CD14-positive monocyte (primary cell): ENCODE results near the gene PDCD1. TPM values are rescaled to one million over a fixed set of nuclear protein-coding genes. Genes with fewer than 3 reads are reported as not detected.

Experiments
- DNase-seq, 3 donors: peaks; one replicate each; pipeline ENCODE4 v3.0.0-alpha.2; 2011 to 2022
- H2AFZ ChIP-seq: 2 replicates; pipeline ENCODE4 v1.6.0; 2012; ENCODE audit warnings: mild to moderate bottlenecking, low read depth, low read length, inconsistent platforms; ENCODE audit not compliant: insufficient read depth, poor library complexity, severe bottlenecking
- H3K27ac ChIP-seq, 2 donors: 1 replicate in 1 of 2; 2 replicates in 1 of 2; pipeline ENCODE4 v1.5.1; 2012 to 2013; ENCODE audit warnings: low read length in 2 of 2, control low read depth in 1 of 2, inconsistent platforms in 1 of 2, low read depth in 1 of 2, mild to moderate bottlenecking in 1 of 2
- H3K27me3 ChIP-seq, 2 donors: one replicate each; pipeline versions ENCODE4 v1.6.0 to v1.6.1; 2011 to 2013; ENCODE audit warnings: low read length in 2 of 2; ENCODE audit not compliant: control insufficient read depth in 2 of 2, insufficient read depth in 2 of 2
- H3K36me3 ChIP-seq, 2 donors: replicated peaks in 1 of 2; 1 replicate in 1 of 2; 2 replicates in 1 of 2; pipeline versions ENCODE4 v1.5.1 to v1.6.1; 2012 to 2013; ENCODE audit warnings: low read length in 2 of 2, control low read depth in 1 of 2, inconsistent platforms in 1 of 2, mild to moderate bottlenecking in 1 of 2; ENCODE audit not compliant: insufficient read depth in 2 of 2, control insufficient read depth in 1 of 2
- H3K4me1 ChIP-seq, 2 donors: 1 replicate in 1 of 2; 2 replicates in 1 of 2; pipeline versions ENCODE4 v1.5.1 to v1.6.1; 2012 to 2013; ENCODE audit warnings: low read length in 2 of 2, control low read depth in 1 of 2, inconsistent platforms in 1 of 2, mild to moderate bottlenecking in 1 of 2, moderate library complexity in 1 of 2; ENCODE audit not compliant: insufficient read depth in 2 of 2, control insufficient read depth in 1 of 2
- H3K4me2 ChIP-seq: replicated peaks from 2 replicates; pipeline ENCODE3; 2012; ENCODE audit warnings: low read length, moderate library complexity, mild to moderate bottlenecking; ENCODE audit not compliant: poor library complexity, severe bottlenecking; ENCODE audit errors: extremely low read depth
- H3K4me3 ChIP-seq, 3 experiments: fragments of 200-600 bp in 1 of 3; sonication (generic) in 1 of 3; replicated peaks in 1 of 3; 1 replicate in 2 of 3; 2 replicates in 1 of 3; pipeline ENCODE4 v1.5.1; 2011 to 2013; ENCODE audit warnings: low read length in 3 of 3, mild to moderate bottlenecking in 3 of 3, control low read depth in 2 of 3, low read depth in 2 of 3, inconsistent platforms in 1 of 3, moderate library complexity in 1 of 3
- H3K79me2 ChIP-seq: 2 replicates; pipeline ENCODE4 v1.6.0; 2012; ENCODE audit warnings: mild to moderate bottlenecking, control low read depth, inconsistent platforms, low read length, moderate library complexity; ENCODE audit not compliant: insufficient read depth
- H3K9ac ChIP-seq: 2 replicates; pipeline ENCODE4 v1.6.0; 2017; ENCODE audit warnings: low read length, mild to moderate bottlenecking; ENCODE audit not compliant: insufficient read depth, poor library complexity, severe bottlenecking
- H3K9me3 ChIP-seq, 2 donors: replicated peaks in 1 of 2; 1 replicate in 1 of 2; 2 replicates in 1 of 2; pipeline versions ENCODE4 v1.5.1 to v1.6.1; 2012 to 2013; ENCODE audit warnings: low read length in 2 of 2, control low read depth in 1 of 2; ENCODE audit not compliant: control insufficient read depth in 1 of 2, insufficient read depth in 1 of 2
- H4K20me1 ChIP-seq: 2 replicates; pipeline ENCODE4 v1.6.0; 2012; ENCODE audit warnings: mild to moderate bottlenecking, low read length, control low read depth, moderate library complexity; ENCODE audit not compliant: insufficient read depth
- H3K27ac Mint-ChIP-seq, 7 donors: one replicate each; pipeline ENCODE4 v1.8.0; 2020; ENCODE audit warnings: mild to moderate bottlenecking in 7 of 7, mixed read lengths in 7 of 7, moderate library complexity in 6 of 7, inconsistent platforms in 2 of 7
- H3K27me3 Mint-ChIP-seq, 3 donors: one replicate each; pipeline ENCODE4 v1.8.0; 2021 to 2022; ENCODE audit warnings: low read depth in 3 of 3, mild to moderate bottlenecking in 3 of 3, mixed read lengths in 3 of 3, moderate library complexity in 3 of 3, inconsistent platforms in 1 of 3
- H3K36me3 Mint-ChIP-seq, 2 donors: one replicate each; pipeline ENCODE4 v1.8.0; 2020; ENCODE audit warnings: mixed read lengths in 2 of 2, inconsistent platforms in 1 of 2, mild to moderate bottlenecking in 1 of 2
- H3K4me1 Mint-ChIP-seq: one replicate; pipeline ENCODE4 v1.8.0; 2020; ENCODE audit warnings: mild to moderate bottlenecking, mixed read lengths
- H3K4me3 Mint-ChIP-seq, 2 donors: one replicate each; pipeline ENCODE4 v1.8.0; 2020; ENCODE audit warnings: mild to moderate bottlenecking in 2 of 2, mixed read lengths in 2 of 2, moderate library complexity in 1 of 2
- H3K9me3 Mint-ChIP-seq, 7 donors: one replicate each; pipeline ENCODE4 v1.8.0; 2020 to 2022; ENCODE audit warnings: mixed read lengths in 7 of 7, mild to moderate bottlenecking in 6 of 7, moderate library complexity in 6 of 7, inconsistent platforms in 2 of 7
- CTCF ChIP-seq: fragments of 200-600 bp; IDR thresholded peaks from one replicate; pipeline ENCODE4 v1.8.0; 2022; ENCODE audit warnings: antibody characterized with exemption, mild to moderate bottlenecking
- WGBS: methylation state at CpG from one replicate; pipeline ENCODE4 v1.1.5; 2013; ENCODE audit warnings: missing lambda C conversion rate; ENCODE audit not compliant: insufficient coverage; 5-methylcytosine and 5-hydroxymethylcytosine counted together
- intact Hi-C, 2 donors: fragments of 100-400 bp; cut with micrococcal nuclease; formaldehyde crosslinking; loops; one replicate each; pipeline versions ENCODE4 v1.15.0 to v1.15.1; 2023
- polyA plus RNA-seq, 3 donors: library from polyadenylated mRNA; depleted of rRNA in 1 of 3; unstranded in 2 of 3; stranded (reverse) in 1 of 3; fragments of 300-500 nt in 2 of 3; fragments of >200 nt in 1 of 3; fragmentation: Illumina TruSeq in 2 of 3; gene quantifications; 1 replicate in 2 of 3; 2 replicates in 1 of 3; pipeline ENCODE4 v1.2.3, GENCODE V29; 2012 to 2021

PDCD1 gene
- polyA plus RNA-seq, 3 donors, result 0.08 TPM; not detected in 2

GRCh38 chr2:241804326-241805229 is 54.1 kb downstream of the PDCD1 start:
- Mint-ChIP-seq H3K4me3 (peak overlapping the region; percentile 12 to 82), H3K4me1 (peaks cover 7% of the 10 kb centered on the region), H3K27me3 (peaks cover 17 to 31% (median 19%) of the 10 kb centered on the region in 3 donors), H3K27ac (no peak overlapping the region), H3K36me3 (no peaks in the 10 kb centered on the region), H3K9me3 (peaks cover 0 to 2% (median 0%) of the 10 kb centered on the region in 7 donors)
- H2AFZ ChIP-seq, result no peak overlapping the region
- H3K9ac ChIP-seq, result no peak overlapping the region
- H3K27ac ChIP-seq, result no peak overlapping the region
- no peaks in the 10 kb centered on the region for H3K9me3 ChIP-seq
- intact Hi-C loops, result no loop called here
- no peaks in the 10 kb centered on the region for H3K79me2 ChIP-seq
- peak overlapping the region in 1 of 3 experiments; percentile 34 for H3K4me3 ChIP-seq
- no peak for DNase-seq
- H4K20me1 ChIP-seq, result no peaks in the 10 kb centered on the region
- peak overlapping the region; percentile 53 for H3K4me2 ChIP-seq
- H3K36me3 ChIP-seq, result no peaks in the 10 kb centered on the region
- WGBS, result 3% methylated on average over 24 of the region's 35 CpGs
- H3K27me3 ChIP-seq, result peaks cover 8 to 19% of the 10 kb centered on the region in 2 donors
- no peak for TF ChIP-seq CTCF
- H3K4me1 ChIP-seq, result peaks cover 13 to 19% of the 10 kb centered on the region in 2 donors

- no peak for TF ChIP-seq CTCF
- Histone ChIP-seq H3K9ac (no peak overlapping the region), H3K36me3 (no peaks in the 10 kb centered on the region), H3K4me3 (peak overlapping the region in 1 of 3 experiments; percentile 34), H3K9me3 (no peaks in the 10 kb centered on the region), H3K27ac (no peak overlapping the region), H3K4me2 (peak overlapping the region; percentile 53), H3K79me2 (no peaks in the 10 kb centered on the region), H3K4me1 (peaks cover 13 to 19% of the 10 kb centered on the region in 2 donors), H4K20me1 (no peaks in the 10 kb centered on the region), H2AFZ (no peak overlapping the region), H3K27me3 (peaks cover 8 to 19% of the 10 kb centered on the region in 2 donors)
- intact Hi-C loops, result no loop called here
- no peaks in the 10 kb centered on the region for H3K36me3 Mint-ChIP-seq
- peaks cover 0 to 2% (median 0%) of the 10 kb centered on the region in 7 donors for H3K9me3 Mint-ChIP-seq
- H3K27ac Mint-ChIP-seq, result peak overlapping the region in 1 of 7 donors; percentile 20
- peaks cover 7% of the 10 kb centered on the region for H3K4me1 Mint-ChIP-seq
- 3% methylated on average over 108 of the region's 109 CpGs for WGBS
- DNase-seq, result no peak
- peak overlapping the region; percentile 49 to 85 for H3K4me3 Mint-ChIP-seq
- peaks cover 14 to 29% (median 17%) of the 10 kb centered on the region in 3 donors for H3K27me3 Mint-ChIP-seq
These were observed 55.0 kb downstream of the PDCD1 start for GRCh38 chr2:241803387-241804325.
